Astrocyte (in vitro differentiated cells and primary cell): ENCODE measurements around the gene EP400. TPM values are rescaled to one million over a fixed set of nuclear protein-coding genes. Genes with fewer than 3 reads are reported as not detected.

Source experiments
- DNase-seq: peaks from one replicate; pipeline ENCODE4 v3.0.0-alpha.2; 2010; ENCODE audit warnings: low read depth
- FAIRE-seq: peaks from 2 replicates; lab custom pipeline; 2011; peaks lifted over from hg19 to GRCh38; lab: Jason Lieb, UNC
- H2AFZ ChIP-seq: 2 replicates; pipeline ENCODE4 v1.6.0; 2012; ENCODE audit warnings: low read depth, low read length, inconsistent platforms
- H3K27ac ChIP-seq: 2 replicates; pipeline ENCODE4 v1.5.1; 2011; ENCODE audit warnings: low read depth, low read length, inconsistent platforms
- H3K27me3 ChIP-seq: 2 replicates; pipeline ENCODE4 v1.6.0; 2011; ENCODE audit warnings: low read length, inconsistent platforms; ENCODE audit not compliant: insufficient read depth
- H3K36me3 ChIP-seq: 2 replicates; pipeline ENCODE4 v1.5.1; 2011; ENCODE audit warnings: low read length, inconsistent platforms; ENCODE audit not compliant: insufficient read depth
- H3K4me1 ChIP-seq: 2 replicates; pipeline ENCODE4 v1.5.1; 2011; ENCODE audit warnings: low read length, inconsistent platforms; ENCODE audit not compliant: insufficient read depth
- H3K4me2 ChIP-seq: 2 replicates; pipeline ENCODE4 v1.6.0; 2012; ENCODE audit warnings: low read length, inconsistent platforms
- H3K4me3 ChIP-seq: 2 replicates; pipeline ENCODE4 v1.5.1; 2011; ENCODE audit warnings: low read depth, mild to moderate bottlenecking, low read length, inconsistent platforms; ENCODE audit not compliant: insufficient read depth
- H3K79me2 ChIP-seq: 2 replicates; pipeline ENCODE4 v1.6.0; 2012; ENCODE audit warnings: mild to moderate bottlenecking, low read length, inconsistent platforms; ENCODE audit not compliant: insufficient read depth
- H3K9ac ChIP-seq: 2 replicates; pipeline ENCODE4 v1.6.0; 2012; ENCODE audit warnings: mild to moderate bottlenecking, low read length, inconsistent platforms
- H3K9me3 ChIP-seq: 2 replicates; pipeline ENCODE4 v1.5.1; 2012; ENCODE audit warnings: low read depth, mild to moderate bottlenecking, low read length, inconsistent platforms; ENCODE audit not compliant: insufficient read depth
- H4K20me1 ChIP-seq: 2 replicates; pipeline ENCODE4 v1.6.0; 2012; ENCODE audit warnings: low read length, inconsistent platforms; ENCODE audit not compliant: insufficient read depth
- H3K27ac Mint-ChIP-seq: one replicate; pipeline ENCODE4 v1.8.0; 2021; ENCODE audit warnings: mild to moderate bottlenecking, mixed read lengths; ENCODE audit not compliant: unreplicated experiment
- H3K27me3 Mint-ChIP-seq: one replicate; pipeline ENCODE4 v1.8.0; 2021; ENCODE audit warnings: low read depth, mixed read lengths; ENCODE audit not compliant: unreplicated experiment
- H3K36me3 Mint-ChIP-seq: one replicate; pipeline ENCODE4 v1.8.0; 2021; ENCODE audit warnings: low read depth, mixed read lengths; ENCODE audit not compliant: unreplicated experiment
- H3K4me1 Mint-ChIP-seq: one replicate; pipeline ENCODE4 v1.8.0; 2021; ENCODE audit warnings: low read depth, mixed read lengths; ENCODE audit not compliant: unreplicated experiment
- H3K4me3 Mint-ChIP-seq: one replicate; pipeline ENCODE4 v1.8.0; 2021; ENCODE audit warnings: mild to moderate bottlenecking, moderate library complexity, mixed read lengths; ENCODE audit not compliant: unreplicated experiment
- H3K9me3 Mint-ChIP-seq: one replicate; pipeline ENCODE4 v1.8.0; 2021; ENCODE audit warnings: mild to moderate bottlenecking, mixed read lengths; ENCODE audit not compliant: unreplicated experiment
- CTCF ChIP-seq: IDR thresholded peaks from 2 replicates; pipeline ENCODE4 v1.5.1; 2011; ENCODE audit warnings: low read depth, mild to moderate bottlenecking, inconsistent platforms, low read length, moderate library complexity; ENCODE audit not compliant: insufficient read depth
- EZH2 ChIP-seq: IDR thresholded peaks from 2 replicates; pipeline ENCODE4 v1.6.1; 2012; ENCODE audit warnings: mild to moderate bottlenecking, low read length, inconsistent platforms; ENCODE audit not compliant: insufficient read depth
- total RNA-seq: library from RNA; stranded (reverse); gene quantifications from 2 replicates; pipeline ENCODE4 v1.2.1, GENCODE V29; 2021

Gene EP400
- total RNA-seq, 1 donor from 2014 or later = 39.8 TPM

GRCh38 chr12:131944601-131945251 is 5.0 kb upstream of the EP400 start:
- FAIRE-seq (no peak), DNase-seq (no peak)
- Mint-ChIP-seq H3K9me3 (no peaks in the 10 kb centered on the region), H3K27me3 (no peaks in the 10 kb centered on the region), H3K36me3 (peaks cover 12% of the 10 kb centered on the region), H3K4me1 (no peaks in the 10 kb centered on the region), H3K27ac (no peak overlapping the region), H3K4me3 (no peak overlapping the region)
- H4K20me1 ChIP-seq = peaks cover 8% of the 10 kb centered on the region
- H3K4me2 ChIP-seq = no peak overlapping the region
- H2AFZ ChIP-seq = no peak overlapping the region
- TF ChIP-seq CTCF (no peak), EZH2 (no peak)
- no peaks in the 10 kb centered on the region for H3K27me3 ChIP-seq
- H3K4me1 ChIP-seq = no peaks in the 10 kb centered on the region
- H3K36me3 ChIP-seq = peaks cover 14% of the 10 kb centered on the region
- H3K9me3 ChIP-seq = no peaks in the 10 kb centered on the region
- H3K9ac ChIP-seq = no peak overlapping the region
- H3K79me2 ChIP-seq = peaks cover 6% of the 10 kb centered on the region
- H3K4me3 ChIP-seq = no peak overlapping the region
- H3K27ac ChIP-seq = no peak overlapping the region

GRCh38 chr12:131946757-131947156 is 3.0 kb upstream of the EP400 start:
- Histone ChIP-seq H2AFZ (no peak overlapping the region), H3K4me2 (no peak overlapping the region), H3K79me2 (peaks cover 20% of the 10 kb centered on the region), H3K27me3 (no peaks in the 10 kb centered on the region), H4K20me1 (peaks cover 14% of the 10 kb centered on the region), H3K9me3 (no peaks in the 10 kb centered on the region), H3K9ac (no peak overlapping the region), H3K4me3 (no peak overlapping the region), H3K27ac (no peak overlapping the region), H3K36me3 (peaks cover 11% of the 10 kb centered on the region), H3K4me1 (no peaks in the 10 kb centered on the region)
- DNase-seq (no peak), FAIRE-seq (no peak)
- peaks cover 7% of the 10 kb centered on the region for H3K36me3 Mint-ChIP-seq
- H3K4me1 Mint-ChIP-seq = peaks cover 2% of the 10 kb centered on the region
- no peak overlapping the region for H3K27ac Mint-ChIP-seq
- H3K9me3 Mint-ChIP-seq = no peaks in the 10 kb centered on the region
- no peaks in the 10 kb centered on the region for H3K27me3 Mint-ChIP-seq
- no peak overlapping the region for H3K4me3 Mint-ChIP-seq
- no peak for TF ChIP-seq CTCF
- no peak for TF ChIP-seq EZH2

GRCh38 chr12:131947482-131948027 is 2.2 kb upstream of the EP400 start:
- no peak for TF ChIP-seq EZH2
- no peak for TF ChIP-seq CTCF
- H3K4me1 Mint-ChIP-seq = peaks cover 2% of the 10 kb centered on the region
- no peaks in the 10 kb centered on the region for H3K4me1 ChIP-seq
- no peak overlapping the region for H3K27ac ChIP-seq
- H3K79me2 ChIP-seq = peaks cover 24% of the 10 kb centered on the region
- no peak overlapping the region for H3K4me2 ChIP-seq
- peaks cover 11% of the 10 kb centered on the region for H3K36me3 ChIP-seq
- H3K27me3 ChIP-seq = no peaks in the 10 kb centered on the region
- H4K20me1 ChIP-seq = peaks cover 16% of the 10 kb centered on the region
- H3K27me3 Mint-ChIP-seq = no peaks in the 10 kb centered on the region
- H3K4me3 Mint-ChIP-seq = no peak overlapping the region
- no peak overlapping the region for H2AFZ ChIP-seq
- no peaks in the 10 kb centered on the region for H3K9me3 Mint-ChIP-seq
- peak overlapping the region; percentile 41 for H3K27ac Mint-ChIP-seq
- H3K9ac ChIP-seq = no peak overlapping the region
- H3K4me3 ChIP-seq = no peak overlapping the region
- no peaks in the 10 kb centered on the region for H3K9me3 ChIP-seq
- no peak for FAIRE-seq
- peaks cover 7% of the 10 kb centered on the region for H3K36me3 Mint-ChIP-seq
- no peak for DNase-seq
